Thymus (tissue), 11 donors: ENCODE measurements around the gene GTPBP6. TPM values are rescaled to one million over a fixed set of nuclear protein-coding genes. Genes with fewer than 3 reads are reported as not detected.
"Not testable (repeated sequence)": the region's sequence is repeated elsewhere in the genome, so short reads cannot be mapped to it uniquely, and the experiment has no call there.

ENCODE experiments used
- DNase-seq, 9 donors: peaks; one replicate each; pipeline ENCODE4 v3.0.0-alpha.2; 2013; ENCODE audit warnings: low spot score in 9 of 9, low read depth in 6 of 9, missing footprints in 1 of 9
- H3K27ac ChIP-seq, 2 donors: one replicate each; pipeline ENCODE4 v1.5.1; 2013; ENCODE audit warnings: control low read depth in 1 of 2, low read depth in 1 of 2, low read length in 1 of 2, mild to moderate bottlenecking in 1 of 2, moderate library complexity in 1 of 2
- H3K27me3 ChIP-seq, 2 donors: one replicate each; pipeline ENCODE4 v1.5.1; 2013; ENCODE audit warnings: low read length in 1 of 2; ENCODE audit not compliant: control insufficient read depth in 2 of 2, insufficient read depth in 1 of 2
- H3K36me3 ChIP-seq, 2 donors: one replicate each; pipeline ENCODE4 v1.5.1; 2013; ENCODE audit warnings: low read length in 1 of 2, mild to moderate bottlenecking in 1 of 2, moderate library complexity in 1 of 2; ENCODE audit not compliant: control insufficient read depth in 2 of 2, insufficient read depth in 2 of 2
- H3K4me1 ChIP-seq, 2 donors: one replicate each; pipeline ENCODE4 v1.5.1; 2013; ENCODE audit warnings: low read length in 2 of 2; ENCODE audit not compliant: control insufficient read depth in 2 of 2, insufficient read depth in 2 of 2
- H3K4me3 ChIP-seq, 2 donors: one replicate each; pipeline ENCODE4 v1.5.1; 2013; ENCODE audit warnings: low read length in 2 of 2, control low read depth in 1 of 2, mild to moderate bottlenecking in 1 of 2
- H3K9me3 ChIP-seq, 2 donors: one replicate each; pipeline ENCODE4 v1.5.1; 2013; ENCODE audit warnings: low read length in 1 of 2, mild to moderate bottlenecking in 1 of 2; ENCODE audit not compliant: control insufficient read depth in 2 of 2, insufficient read depth in 1 of 2
- WGBS: extraction: QIAGEN DNeasy Blood & Tissue Kit; methylation state at CpG from one replicate; pipeline ENCODE4 v1.1.7; 2013; 5-methylcytosine and 5-hydroxymethylcytosine counted together
- polyA plus RNA-seq: library from polyadenylated mRNA; stranded (reverse); fragments of 200-250 nt; gene quantifications from one replicate; pipeline ENCODE4 v1.2.3, GENCODE V29; 2013
- total RNA-seq: library from RNA; stranded (reverse); fragments of 120-200 nt; gene quantifications from one replicate; pipeline ENCODE4 v1.2.4, GENCODE V29; 2013
- donor health status: healthy.

Gene GTPBP6
- total and polyA plus RNA-seq, 2 donors, result 26.0 to 64.9 TPM

DNA sequence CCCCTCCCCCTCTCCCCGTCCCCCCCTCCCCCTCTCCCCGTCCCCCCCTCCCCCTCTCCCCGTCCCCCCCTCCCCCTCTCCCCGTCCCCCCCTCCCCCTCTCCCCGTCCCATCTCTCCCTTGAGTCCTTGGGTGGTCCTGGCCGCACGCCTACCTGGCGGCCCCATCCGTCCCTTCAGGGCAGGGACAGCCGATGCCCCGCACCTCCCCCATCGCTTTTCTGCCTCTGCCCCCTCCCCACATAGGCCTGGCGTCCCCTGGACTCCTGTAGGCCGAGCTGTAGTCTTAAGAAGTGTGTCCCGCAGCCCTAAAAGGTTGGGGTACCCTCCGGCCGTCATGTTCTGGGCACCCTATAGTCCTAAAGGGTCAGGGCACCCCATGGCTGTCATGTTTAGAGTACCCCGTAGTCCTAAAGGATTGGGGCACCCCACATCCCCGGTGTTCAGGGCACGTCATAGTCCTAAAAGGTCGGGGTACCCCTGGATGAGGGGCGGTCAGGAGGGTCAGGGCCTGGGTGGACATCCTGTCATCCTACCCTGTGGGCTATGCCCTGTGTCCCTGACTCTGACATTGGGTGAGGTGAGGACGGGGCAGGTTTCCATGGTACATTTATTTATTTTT is 10.8 kb upstream of the GTPBP6 start:
- peaks cover 0 to 5% of the 10 kb centered on the region in 2 donors for H3K4me1 ChIP-seq
- WGBS, result 87% methylated on average over 17 of the region's 23 CpGs
- H3K9me3 ChIP-seq, result peaks cover 0 to 21% of the 10 kb centered on the region in 2 donors
- H3K27me3 ChIP-seq, result peaks cover 16 to 23% of the 10 kb centered on the region in 2 donors
- no peak overlapping the region for H3K27ac ChIP-seq
- H3K4me3 ChIP-seq, result no peak overlapping the region
- peaks cover 9 to 20% of the 10 kb centered on the region in 2 donors for H3K36me3 ChIP-seq
- DNase-seq, result no peak

DNA sequence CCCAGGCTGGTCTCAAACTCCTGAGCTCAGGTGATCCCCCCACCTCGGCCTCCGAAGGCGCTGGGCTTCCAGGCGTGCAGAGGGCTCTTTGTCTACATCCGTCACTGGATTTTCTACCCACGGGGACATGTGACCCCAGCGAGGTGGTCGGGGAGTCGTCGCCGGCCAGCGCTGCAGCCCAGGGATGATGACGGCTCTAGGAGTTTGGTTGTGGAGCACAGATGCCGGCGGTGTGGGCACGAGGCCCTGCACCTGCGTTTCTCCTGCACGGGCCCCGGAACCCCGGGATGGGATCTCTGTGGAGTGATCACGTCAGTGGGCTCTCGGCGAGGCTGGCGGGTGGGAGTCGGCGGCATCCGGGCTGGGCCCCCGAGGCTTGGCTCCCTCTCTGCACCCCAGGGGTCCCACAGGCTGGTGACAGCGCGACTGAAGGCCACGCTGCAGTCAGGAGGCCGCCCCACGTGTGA is 9.1 kb upstream of the GTPBP6 start:
- H3K4me3 ChIP-seq, result no peak overlapping the region
- WGBS, result 93% methylated on average over 33 of the region's 33 CpGs
- H3K9me3 ChIP-seq, result peaks cover 0 to 17% of the 10 kb centered on the region in 2 donors
- no peak overlapping the region for H3K27ac ChIP-seq
- DNase-seq, result no peak
- peaks cover 16 to 23% of the 10 kb centered on the region in 2 donors for H3K27me3 ChIP-seq
- H3K4me1 ChIP-seq, result peaks cover 0 to 5% of the 10 kb centered on the region in 2 donors
- H3K36me3 ChIP-seq, result peaks cover 0 to 3% of the 10 kb centered on the region in 2 donors

DNA sequence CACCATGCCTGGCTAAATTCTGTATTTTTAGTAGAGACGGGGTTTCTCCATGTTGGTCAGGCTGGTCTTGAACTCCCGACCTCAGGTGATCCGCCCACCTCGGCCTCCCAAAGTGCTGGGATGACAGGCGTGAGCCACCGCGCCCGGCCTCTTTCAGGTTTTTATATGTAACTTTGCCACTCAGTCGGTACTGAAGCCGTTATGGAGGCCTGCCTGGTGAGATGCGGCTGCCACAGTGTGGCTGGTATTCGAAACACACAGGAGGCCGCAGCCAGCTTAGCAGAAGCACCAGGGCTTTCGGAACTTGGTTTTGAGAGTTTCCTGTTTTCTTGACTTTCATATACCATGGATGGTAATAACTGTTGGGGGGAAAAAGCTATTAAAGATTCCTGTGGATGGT is 6.1 kb upstream of the GTPBP6 start:
- DNase-seq, result not testable (repeated sequence)
- peaks cover 10 to 12% of the 10 kb centered on the region in 2 donors for H3K4me1 ChIP-seq

DNA sequence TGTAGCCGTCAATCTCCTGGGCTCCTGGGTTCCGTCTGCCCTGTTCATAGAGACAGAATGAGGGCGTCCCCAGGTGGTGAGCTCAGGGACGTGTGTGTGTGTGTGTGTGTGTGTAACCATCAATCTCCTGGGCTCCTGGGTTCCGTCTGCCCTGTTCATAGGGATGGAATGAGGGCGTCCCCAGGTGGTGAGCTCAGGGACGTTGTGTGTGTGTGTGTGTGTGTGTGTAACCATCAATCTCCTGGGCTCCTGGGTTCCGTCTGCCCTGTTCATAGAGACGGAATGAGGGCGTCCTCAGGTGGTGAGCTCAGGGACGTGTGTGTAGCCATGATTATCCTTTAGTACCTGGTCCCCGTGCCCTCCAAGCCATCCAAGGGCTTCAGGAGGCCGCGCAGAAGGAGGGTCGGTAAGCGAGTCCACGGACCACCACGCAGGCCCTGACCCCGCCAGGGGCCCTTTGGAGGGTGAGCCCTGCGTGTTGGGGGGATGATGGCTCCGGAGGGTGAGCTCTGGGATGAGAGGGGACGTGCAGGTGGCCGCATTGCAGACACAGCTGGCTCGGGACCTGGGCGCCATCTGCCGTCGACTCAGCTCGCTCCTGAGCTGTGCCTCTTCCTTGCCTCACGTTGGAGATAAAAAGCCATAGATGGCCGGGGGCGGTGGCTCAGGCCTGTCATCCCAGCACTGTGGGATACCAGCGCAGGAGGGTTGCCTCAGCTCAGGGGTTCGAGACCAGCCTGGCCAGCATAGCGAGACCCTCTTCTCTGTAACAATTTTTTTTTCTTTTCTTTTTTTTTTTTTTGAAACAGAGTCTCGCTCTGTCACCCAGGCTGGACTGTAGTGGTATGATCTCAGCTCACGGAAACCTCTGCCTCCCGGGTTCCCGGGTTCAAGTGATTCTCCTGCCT is 5.4 kb upstream of the GTPBP6 start:
- peaks cover 11 to 14% of the 10 kb centered on the region in 2 donors for H3K4me1 ChIP-seq
- peaks cover 0 to 7% of the 10 kb centered on the region in 2 donors for H3K9me3 ChIP-seq
- no peak overlapping the region for H3K27ac ChIP-seq
- DNase-seq, result peak in 3 of 9 donors; percentile 52 to 59 (median 56)
- no peak overlapping the region for H3K4me3 ChIP-seq
- no peaks in the 10 kb centered on the region for H3K36me3 ChIP-seq
- peaks cover 0 to 3% of the 10 kb centered on the region in 2 donors for H3K27me3 ChIP-seq
- 86% methylated on average over 38 of the region's 38 CpGs for WGBS

More for the DNA sequence above, 6.1 kb upstream of the GTPBP6 start:
- H3K9me3 ChIP-seq, result peaks cover 0 to 11% of the 10 kb centered on the region in 2 donors
- not testable (repeated sequence) for H3K27me3 ChIP-seq, H3K27ac ChIP-seq, H3K36me3 ChIP-seq, H3K4me3 ChIP-seq
- 81% methylated on average over 14 of the region's 14 CpGs for WGBS

DNA sequence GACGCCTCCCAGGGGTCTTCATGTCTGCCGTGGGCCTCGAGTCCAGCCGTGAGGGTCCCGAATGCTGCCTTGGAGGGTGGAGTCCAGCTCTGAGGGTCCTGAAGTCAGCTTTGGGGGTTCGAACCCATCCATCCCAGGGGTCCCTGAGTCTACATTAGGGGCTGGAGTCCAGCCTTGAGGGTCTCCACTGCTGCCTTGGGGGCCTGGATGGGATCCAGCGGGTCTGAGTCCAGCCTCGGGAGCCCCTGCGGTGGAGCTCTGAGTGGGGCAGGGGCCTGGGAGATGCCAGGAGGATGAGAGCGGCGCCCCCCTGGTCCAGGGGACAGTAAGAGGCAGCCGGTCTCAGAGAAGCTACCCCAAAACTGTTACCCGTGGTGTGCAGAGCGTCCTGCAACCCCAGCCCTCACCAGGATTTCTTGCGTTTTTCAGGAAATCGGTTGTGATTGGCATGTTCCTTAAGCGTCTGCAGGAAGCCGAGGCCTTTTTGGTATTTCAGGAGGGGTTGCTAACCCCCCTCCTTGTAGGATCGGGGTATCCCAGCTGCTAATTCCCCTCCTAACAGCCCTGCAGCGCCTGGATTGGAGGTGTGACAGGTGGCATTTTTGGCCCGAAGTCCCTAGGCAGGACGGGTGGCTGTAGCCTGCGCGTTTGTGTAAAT is 1.7 kb upstream of the GTPBP6 start:
- Histone ChIP-seq H3K27ac (no peak overlapping the region), H3K4me3 (peak overlapping the region; percentile 76 to 99), H3K36me3 (peaks cover 2 to 16% of the 10 kb centered on the region in 2 donors), H3K27me3 (peaks cover 0 to 3% of the 10 kb centered on the region in 2 donors), H3K4me1 (peaks cover 13 to 14% of the 10 kb centered on the region in 2 donors), H3K9me3 (peaks cover 0 to 5% of the 10 kb centered on the region in 2 donors)
- WGBS, result 6% methylated on average over 24 of the region's 24 CpGs
- peak in 1 of 9 donors; percentile 31 for DNase-seq

DNA sequence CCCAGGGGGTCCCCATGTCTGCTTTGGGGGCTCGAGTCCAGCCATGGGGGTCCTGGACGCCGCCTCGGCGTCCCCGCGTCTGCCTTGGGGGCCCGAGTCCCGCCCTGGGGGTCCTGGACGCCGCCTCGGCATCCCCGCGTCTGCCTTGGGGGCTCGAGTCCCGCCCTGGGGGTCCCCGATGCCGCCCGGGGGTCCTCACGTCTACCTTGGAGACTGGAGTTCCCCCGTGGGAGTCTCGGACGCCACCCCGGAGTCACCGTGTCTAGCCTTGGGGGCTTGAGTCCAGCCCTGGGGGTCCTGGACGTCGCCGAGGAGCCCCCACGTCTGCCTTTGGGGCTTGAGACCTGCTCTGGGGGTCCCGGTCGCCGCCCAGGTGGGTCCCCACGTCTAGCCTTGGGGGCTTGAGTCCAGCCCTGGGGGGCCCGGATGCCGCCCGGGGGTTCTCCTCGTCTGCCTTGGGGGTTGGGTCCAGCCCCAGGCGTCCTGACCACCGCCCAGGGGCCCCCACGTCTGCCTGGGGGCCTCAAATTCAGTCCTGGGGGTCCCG is 1.1 kb upstream of the GTPBP6 start:
- Histone ChIP-seq H3K36me3 (peaks cover 8 to 22% of the 10 kb centered on the region in 2 donors), H3K4me1 (peaks cover 13 to 14% of the 10 kb centered on the region in 2 donors), H3K9me3 (peaks cover 0 to 8% of the 10 kb centered on the region in 2 donors), H3K27me3 (peaks cover 0 to 3% of the 10 kb centered on the region in 2 donors), H3K27ac (peak overlapping the region; percentile 70 to 88), H3K4me3 (peak overlapping the region; percentile 76 to 99)
- WGBS, result under 1% methylated on average over 41 of the region's 41 CpGs
- no peak for DNase-seq

DNA sequence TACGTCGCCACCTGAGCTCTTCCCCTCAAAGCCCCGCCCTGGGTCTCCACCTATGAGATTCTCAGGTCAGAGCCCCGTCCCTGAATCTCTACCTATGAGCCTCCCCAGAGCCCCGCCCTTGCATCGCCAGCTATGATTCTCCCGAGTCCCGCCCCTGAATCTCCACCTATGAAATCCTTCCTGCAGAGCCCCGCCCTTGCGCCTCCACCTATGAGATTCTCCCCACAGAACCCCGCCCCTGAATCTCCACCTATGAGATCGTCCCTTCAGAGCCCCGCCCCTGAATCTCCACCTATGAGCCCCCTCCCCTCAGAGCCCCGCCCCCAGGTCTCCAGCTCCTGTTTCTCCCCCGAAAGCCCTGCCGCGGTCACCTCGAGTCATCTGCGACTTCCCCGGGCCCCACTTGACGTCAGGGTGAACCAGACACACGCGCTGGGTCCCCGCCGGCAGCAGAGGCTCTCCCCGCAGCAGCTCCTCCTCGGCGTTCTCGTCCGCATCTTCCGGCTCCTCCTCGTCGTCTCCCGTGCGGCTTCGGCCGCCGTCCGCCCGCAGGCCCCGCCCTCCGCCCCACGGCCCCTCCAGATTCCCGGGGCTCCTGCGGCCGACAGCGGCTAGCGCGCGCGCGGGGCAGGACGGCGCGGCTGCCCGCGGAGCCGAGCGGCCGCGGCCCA is 393 bp downstream of the GTPBP6 start:
- peaks cover 13 to 14% of the 10 kb centered on the region in 2 donors for H3K4me1 ChIP-seq
- H3K9me3 ChIP-seq, result peaks cover 0 to 8% of the 10 kb centered on the region in 2 donors
- H3K4me3 ChIP-seq, result peak overlapping the region; percentile 75 to 99
- DNase-seq, result peak; percentile 81 to 98 (median 94)
- H3K27me3 ChIP-seq, result peaks cover 0 to 3% of the 10 kb centered on the region in 2 donors
- H3K27ac ChIP-seq, result peak overlapping the region; percentile 97 to 99
- WGBS, result under 1% methylated on average over 61 of the region's 61 CpGs
- H3K36me3 ChIP-seq, result peaks cover 16 to 35% of the 10 kb centered on the region in 2 donors

DNA sequence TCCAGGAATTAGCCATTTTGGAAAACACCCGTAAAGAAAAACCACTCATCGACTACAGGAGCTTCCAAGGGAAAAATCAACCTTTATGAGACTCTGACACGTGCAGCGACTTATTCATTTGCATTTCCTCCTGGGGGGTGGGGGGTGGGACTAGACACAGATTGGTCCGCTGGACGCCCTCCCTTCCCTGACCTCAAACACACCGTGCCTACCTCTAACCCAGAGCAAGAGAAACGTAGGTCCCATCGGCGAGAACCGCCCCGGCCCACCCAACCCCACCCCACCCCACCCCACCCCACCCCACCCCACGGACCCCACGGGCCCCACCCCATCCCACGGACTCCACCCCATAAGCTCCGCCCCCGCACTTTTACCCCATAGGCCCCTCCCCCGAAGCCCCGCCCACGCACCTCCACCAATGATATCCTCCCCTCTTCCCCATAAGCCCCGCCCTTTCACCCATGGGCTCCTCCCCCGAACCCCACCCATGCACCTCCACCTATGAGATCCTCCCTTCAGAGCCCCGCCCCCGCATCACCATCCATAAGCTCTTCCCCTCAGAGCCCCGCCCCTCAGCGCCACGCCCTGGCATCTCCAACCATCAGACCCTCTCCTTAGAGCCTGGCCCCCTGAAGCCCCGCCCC is 1.1 kb downstream of the GTPBP6 start:
- DNase-seq, result no peak
- H3K9me3 ChIP-seq, result peaks cover 0 to 8% of the 10 kb centered on the region in 2 donors
- H3K4me1 ChIP-seq, result peaks cover 13 to 14% of the 10 kb centered on the region in 2 donors
- peaks cover 22 to 42% of the 10 kb centered on the region in 2 donors for H3K36me3 ChIP-seq
- peaks cover 0 to 3% of the 10 kb centered on the region in 2 donors for H3K27me3 ChIP-seq
- 64% methylated on average over 28 of the region's 28 CpGs for WGBS
- H3K4me3 ChIP-seq, result peak overlapping the region; percentile 75 to 99
- H3K27ac ChIP-seq, result peak overlapping the region; percentile 53 to 97
